Type B pancreatic cell (in vitro differentiated cells): ENCODE results near the gene TMEM44. TPM values are rescaled to one million over a fixed set of nuclear protein-coding genes. Genes with fewer than 3 reads are reported as not detected.

Experiments used
- DNase-seq: peaks from one replicate; pipeline ENCODE4 v3.0.0; 2021; ENCODE audit warnings: mixed read lengths; ENCODE audit not compliant: unreplicated experiment; ENCODE audit errors: extremely low spot score
- H3K27ac Mint-ChIP-seq: 2 replicates; pipeline ENCODE4 v1.8.0; 2021; ENCODE audit warnings: mild to moderate bottlenecking, mixed read lengths
- H3K27me3 Mint-ChIP-seq: 2 replicates; pipeline ENCODE4 v1.8.0; 2021; ENCODE audit warnings: mixed read lengths
- H3K36me3 Mint-ChIP-seq: 2 replicates; pipeline ENCODE4 v1.8.0; 2021; ENCODE audit warnings: mixed read lengths
- H3K4me1 Mint-ChIP-seq: one replicate; pipeline ENCODE4 v1.8.0; 2021; ENCODE audit warnings: mixed read lengths; ENCODE audit not compliant: unreplicated experiment
- H3K4me3 Mint-ChIP-seq: 2 replicates; pipeline ENCODE4 v1.8.0; 2021; ENCODE audit warnings: mild to moderate bottlenecking, mixed read lengths
- H3K9me3 Mint-ChIP-seq: 2 replicates; pipeline ENCODE4 v1.8.0; 2021; ENCODE audit warnings: mixed read lengths
- total RNA-seq: library from RNA; stranded (reverse); gene quantifications from 2 replicates; pipeline ENCODE4 v1.2.1, GENCODE V29; 2021; ENCODE audit warnings: low replicate concordance
- TF ChIP-seq, protein P1 (sequence below): fragments of 200-600 bp; sonication (generic); conservative IDR thresholded peaks from 2 replicates; pipeline ENCODE4 v1.5.0; 2021; ENCODE audit warnings: antibody characterized with exemption, mild to moderate bottlenecking

The TMEM44 gene
- total RNA-seq, 1 donor from 2014 or later: 22.8 TPM

DNA sequence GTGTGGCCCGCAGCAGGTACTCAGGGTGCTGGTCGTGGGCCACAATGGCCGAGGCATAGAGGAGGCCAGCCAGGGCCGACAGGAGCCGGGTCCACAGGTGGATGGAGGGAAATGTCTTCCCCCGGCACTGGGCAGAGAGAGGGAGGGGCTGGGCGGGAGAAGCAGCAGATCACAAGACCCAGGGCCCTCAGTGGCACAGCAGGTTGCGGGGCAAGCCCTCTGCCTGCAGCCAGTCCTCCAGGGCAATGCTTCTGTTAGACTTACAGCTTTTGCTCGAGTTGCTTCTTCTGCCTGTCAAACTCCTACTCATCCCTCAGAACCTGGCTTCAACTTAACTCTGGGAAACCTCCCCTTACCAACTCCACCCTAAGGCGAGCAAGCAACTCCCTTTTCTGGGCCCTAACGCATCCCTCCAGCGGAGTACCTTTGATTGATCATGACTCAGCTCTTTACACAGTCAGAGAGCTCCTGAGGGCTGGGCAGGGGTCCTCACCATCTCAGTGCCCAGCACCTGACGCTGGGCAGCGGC is 16.0 kb downstream of the TMEM44 start:
- H3K4me3 Mint-ChIP-seq: no peak overlapping the region

DNA sequence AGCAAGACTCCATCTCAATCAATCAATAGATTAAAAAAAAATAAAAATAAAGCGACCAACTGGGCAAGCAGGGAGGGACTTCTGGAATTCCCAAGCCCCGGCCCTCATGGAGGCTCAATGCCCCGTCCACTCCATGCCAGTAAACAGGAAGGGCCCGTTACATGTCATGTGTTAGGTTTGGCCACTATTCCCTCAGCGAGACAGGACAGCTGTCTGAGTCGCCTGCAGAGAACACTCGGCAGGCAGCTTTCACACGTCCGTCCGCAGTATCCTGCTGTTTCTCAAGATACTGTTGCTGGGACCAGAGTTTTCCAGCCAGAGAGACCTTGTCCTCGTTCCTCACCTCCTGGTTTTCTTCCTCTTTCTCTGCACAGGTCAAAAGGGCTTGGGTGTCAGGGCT is 18.0 kb downstream of the TMEM44 start:
- Mint-ChIP-seq H3K9me3 (no peaks in the 10 kb centered on the region), H3K36me3 (peaks cover 6% of the 10 kb centered on the region), H3K4me1 (peaks cover 3% of the 10 kb centered on the region), H3K27me3 (no peaks in the 10 kb centered on the region), H3K27ac (no peak overlapping the region), H3K4me3 (no peak overlapping the region)
- TF ChIP-seq, protein P1, sequence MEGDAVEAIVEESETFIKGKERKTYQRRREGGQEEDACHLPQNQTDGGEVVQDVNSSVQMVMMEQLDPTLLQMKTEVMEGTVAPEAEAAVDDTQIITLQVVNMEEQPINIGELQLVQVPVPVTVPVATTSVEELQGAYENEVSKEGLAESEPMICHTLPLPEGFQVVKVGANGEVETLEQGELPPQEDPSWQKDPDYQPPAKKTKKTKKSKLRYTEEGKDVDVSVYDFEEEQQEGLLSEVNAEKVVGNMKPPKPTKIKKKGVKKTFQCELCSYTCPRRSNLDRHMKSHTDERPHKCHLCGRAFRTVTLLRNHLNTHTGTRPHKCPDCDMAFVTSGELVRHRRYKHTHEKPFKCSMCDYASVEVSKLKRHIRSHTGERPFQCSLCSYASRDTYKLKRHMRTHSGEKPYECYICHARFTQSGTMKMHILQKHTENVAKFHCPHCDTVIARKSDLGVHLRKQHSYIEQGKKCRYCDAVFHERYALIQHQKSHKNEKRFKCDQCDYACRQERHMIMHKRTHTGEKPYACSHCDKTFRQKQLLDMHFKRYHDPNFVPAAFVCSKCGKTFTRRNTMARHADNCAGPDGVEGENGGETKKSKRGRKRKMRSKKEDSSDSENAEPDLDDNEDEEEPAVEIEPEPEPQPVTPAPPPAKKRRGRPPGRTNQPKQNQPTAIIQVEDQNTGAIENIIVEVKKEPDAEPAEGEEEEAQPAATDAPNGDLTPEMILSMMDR: no peak
- DNase-seq: no peak

More for the DNA sequence above, 16.0 kb downstream of the TMEM44 start:
- H3K27me3 Mint-ChIP-seq: no peaks in the 10 kb centered on the region
- no peak overlapping the region for H3K27ac Mint-ChIP-seq
- H3K9me3 Mint-ChIP-seq: no peaks in the 10 kb centered on the region
- TF ChIP-seq, protein P1: no peak
- H3K4me1 Mint-ChIP-seq: peaks cover 3% of the 10 kb centered on the region
- DNase-seq: no peak
- no peaks in the 10 kb centered on the region for H3K36me3 Mint-ChIP-seq

DNA sequence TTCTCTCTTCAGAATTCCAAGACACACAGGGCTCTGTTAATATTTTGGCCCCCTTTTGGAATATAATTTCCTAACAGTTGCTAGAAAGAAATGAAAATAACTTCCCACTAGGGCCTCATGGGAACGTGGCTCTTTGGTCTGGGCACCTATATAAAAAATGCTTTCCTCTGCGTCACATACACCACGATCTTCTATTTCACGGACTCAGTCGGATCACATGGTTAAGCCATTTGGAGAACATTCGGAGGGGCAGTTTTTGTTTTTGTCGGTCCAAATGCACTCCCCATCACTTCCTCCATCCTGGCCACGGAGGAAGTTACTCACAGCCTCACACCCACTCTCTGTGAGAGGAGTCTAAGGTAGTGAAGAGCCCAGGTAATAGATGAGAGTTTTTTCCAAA is 21.0 kb downstream of the TMEM44 start:
- H3K27me3 Mint-ChIP-seq: no peaks in the 10 kb centered on the region
- no peak overlapping the region for H3K4me3 Mint-ChIP-seq
- H3K36me3 Mint-ChIP-seq: peaks cover 7% of the 10 kb centered on the region
- DNase-seq: no peak
- H3K4me1 Mint-ChIP-seq: no peaks in the 10 kb centered on the region
- TF ChIP-seq, protein P1: no peak
- H3K9me3 Mint-ChIP-seq: no peaks in the 10 kb centered on the region
- no peak overlapping the region for H3K27ac Mint-ChIP-seq

DNA sequence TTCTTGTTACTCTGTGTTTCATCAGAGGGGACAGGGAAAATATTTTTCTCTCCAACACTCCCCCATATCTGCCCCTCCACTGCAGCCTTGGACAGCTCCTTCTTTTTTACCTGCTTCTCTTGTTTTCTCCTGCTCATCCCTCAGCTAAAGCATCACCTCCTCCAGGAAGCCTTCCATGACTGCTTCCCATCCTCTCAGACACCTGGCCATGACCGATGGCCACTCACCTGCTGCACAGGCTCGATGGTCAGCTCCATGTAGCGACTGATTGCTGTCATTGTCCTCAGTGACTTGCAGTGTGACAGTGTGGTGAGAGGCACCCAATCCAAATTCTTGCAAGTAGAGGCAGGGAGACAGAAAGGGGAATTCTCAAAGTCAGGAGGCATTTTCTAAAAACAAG is 22.5 kb downstream of the TMEM44 start:
- peaks cover 7% of the 10 kb centered on the region for H3K36me3 Mint-ChIP-seq
- no peak overlapping the region for H3K4me3 Mint-ChIP-seq
- TF ChIP-seq, protein P1: no peak
- DNase-seq: no peak
- peaks cover 3% of the 10 kb centered on the region for H3K4me1 Mint-ChIP-seq
- H3K27ac Mint-ChIP-seq: no peak overlapping the region
- H3K9me3 Mint-ChIP-seq: no peaks in the 10 kb centered on the region
- no peaks in the 10 kb centered on the region for H3K27me3 Mint-ChIP-seq

DNA sequence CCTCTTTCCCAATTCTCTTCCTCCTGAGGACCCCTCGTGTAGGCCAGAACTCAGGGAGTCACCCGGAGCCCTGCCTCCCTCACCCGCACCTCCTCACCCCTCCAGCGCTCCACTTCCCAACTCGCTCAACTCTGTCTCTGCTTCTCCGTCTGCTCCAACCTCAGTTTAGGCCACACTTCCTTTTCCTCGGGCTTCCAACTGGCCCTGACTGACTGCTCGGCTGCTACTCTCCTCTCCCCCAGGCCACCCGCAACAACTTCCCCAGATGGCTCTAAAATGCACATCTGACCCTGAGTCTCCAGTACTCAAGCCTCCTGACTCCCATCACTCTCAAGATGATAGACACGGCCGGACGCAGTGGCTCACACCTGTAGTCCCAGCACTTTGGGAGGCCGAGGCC is 23.6 kb downstream of the TMEM44 start:
- Mint-ChIP-seq H3K4me3 (no peak overlapping the region), H3K36me3 (peaks cover 10% of the 10 kb centered on the region), H3K9me3 (no peaks in the 10 kb centered on the region), H3K27ac (no peak overlapping the region), H3K4me1 (peaks cover 8% of the 10 kb centered on the region), H3K27me3 (no peaks in the 10 kb centered on the region)
- TF ChIP-seq, protein P1: no peak
- no peak for DNase-seq

DNA sequence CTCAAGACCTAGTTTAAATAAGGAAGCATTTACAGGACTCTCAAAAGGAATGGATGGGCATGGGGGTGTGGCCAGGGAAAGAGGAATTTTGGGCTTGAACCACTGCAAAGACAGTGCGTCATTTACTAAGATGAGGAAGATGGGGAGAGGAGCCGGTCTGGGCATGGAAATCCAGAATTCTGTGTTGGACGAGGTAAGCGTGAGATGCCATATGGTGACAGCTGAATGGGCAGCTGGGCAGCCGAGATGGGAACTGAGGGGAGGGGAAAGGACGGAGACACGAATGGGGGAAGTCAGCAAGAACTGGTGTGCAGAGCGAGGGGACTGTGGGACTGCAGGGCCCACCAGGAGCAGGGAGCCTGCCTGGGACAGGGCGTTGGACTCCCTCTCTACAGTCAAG is 24.2 kb downstream of the TMEM44 start:
- no peak overlapping the region for H3K27ac Mint-ChIP-seq
- DNase-seq: no peak
- H3K4me1 Mint-ChIP-seq: peaks cover 8% of the 10 kb centered on the region
- H3K27me3 Mint-ChIP-seq: no peaks in the 10 kb centered on the region
- H3K36me3 Mint-ChIP-seq: peaks cover 10% of the 10 kb centered on the region
- H3K4me3 Mint-ChIP-seq: no peak overlapping the region
- TF ChIP-seq, protein P1: no peak
- H3K9me3 Mint-ChIP-seq: no peaks in the 10 kb centered on the region
